Gastroesophageal sphincter (tissue), 3 donors: Measurements from ENCODE around the gene DHX15.

ENCODE experiments used
- POLR2A ChIP-seq, 2 donors: fragments of 450-650 bp; IDR thresholded peaks; one replicate each; pipeline ENCODE4 v1.6.1; 2017; ENCODE audit warnings: antibody characterized with exemption in 2 of 2, mild to moderate bottlenecking in 2 of 2, moderate library complexity in 1 of 2
- POLR2AphosphoS5 ChIP-seq: sonication (generic); formaldehyde crosslinking; IDR thresholded peaks from one replicate; pipeline ENCODE4 v1.6.1; 2017; ENCODE audit warnings: antibody characterized with exemption
- TF ChIP-seq, protein P1 (sequence below), 4 experiments: fragments of 200-600 bp in 2 of 4; fragments of 450-650 bp in 2 of 4; sonication (generic) in 1 of 4; IDR thresholded peaks; one replicate each; pipeline ENCODE4 v1.5.1; 2017 to 2019; ENCODE audit warnings: antibody characterized with exemption in 4 of 4, mild to moderate bottlenecking in 2 of 4, moderate library complexity in 2 of 4

DNA sequence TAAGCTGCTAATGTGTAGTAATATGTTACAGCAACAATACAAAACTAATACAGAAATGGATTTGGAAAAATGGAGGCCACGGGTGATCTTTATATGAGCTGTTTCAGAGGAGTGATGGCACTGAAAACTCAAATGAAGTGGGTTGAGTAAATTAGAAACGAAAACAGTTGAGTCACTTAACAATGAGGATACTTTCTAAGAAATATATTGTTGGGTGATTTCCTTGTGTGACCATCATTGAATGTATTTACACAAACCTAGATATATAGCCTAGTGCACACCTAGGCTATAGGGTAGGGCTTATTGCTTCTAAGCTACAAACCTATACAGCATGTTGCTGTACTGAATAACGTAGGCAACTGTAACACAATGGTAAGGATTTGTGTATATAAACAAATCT, 30.5 kb upstream of the DHX15 start:
- TF ChIP-seq POLR2A (IDR thresholded peaks at IDR 0.05) (no peak), POLR2AphosphoS5 (no peak)
- TF ChIP-seq, protein P1, sequence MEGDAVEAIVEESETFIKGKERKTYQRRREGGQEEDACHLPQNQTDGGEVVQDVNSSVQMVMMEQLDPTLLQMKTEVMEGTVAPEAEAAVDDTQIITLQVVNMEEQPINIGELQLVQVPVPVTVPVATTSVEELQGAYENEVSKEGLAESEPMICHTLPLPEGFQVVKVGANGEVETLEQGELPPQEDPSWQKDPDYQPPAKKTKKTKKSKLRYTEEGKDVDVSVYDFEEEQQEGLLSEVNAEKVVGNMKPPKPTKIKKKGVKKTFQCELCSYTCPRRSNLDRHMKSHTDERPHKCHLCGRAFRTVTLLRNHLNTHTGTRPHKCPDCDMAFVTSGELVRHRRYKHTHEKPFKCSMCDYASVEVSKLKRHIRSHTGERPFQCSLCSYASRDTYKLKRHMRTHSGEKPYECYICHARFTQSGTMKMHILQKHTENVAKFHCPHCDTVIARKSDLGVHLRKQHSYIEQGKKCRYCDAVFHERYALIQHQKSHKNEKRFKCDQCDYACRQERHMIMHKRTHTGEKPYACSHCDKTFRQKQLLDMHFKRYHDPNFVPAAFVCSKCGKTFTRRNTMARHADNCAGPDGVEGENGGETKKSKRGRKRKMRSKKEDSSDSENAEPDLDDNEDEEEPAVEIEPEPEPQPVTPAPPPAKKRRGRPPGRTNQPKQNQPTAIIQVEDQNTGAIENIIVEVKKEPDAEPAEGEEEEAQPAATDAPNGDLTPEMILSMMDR (IDR thresholded peaks at IDR 0.05): no peak
